ENCODE results near the gene DAPK1. TPM values are rescaled to one million over a fixed set of nuclear protein-coding genes. Genes with fewer than 3 reads are reported as not detected.

DAPK1 gene
- polyA plus RNA-seq, 1 of the 3 experiments (the other 2 are of a cell fraction) = 0.61 TPM

DNA sequence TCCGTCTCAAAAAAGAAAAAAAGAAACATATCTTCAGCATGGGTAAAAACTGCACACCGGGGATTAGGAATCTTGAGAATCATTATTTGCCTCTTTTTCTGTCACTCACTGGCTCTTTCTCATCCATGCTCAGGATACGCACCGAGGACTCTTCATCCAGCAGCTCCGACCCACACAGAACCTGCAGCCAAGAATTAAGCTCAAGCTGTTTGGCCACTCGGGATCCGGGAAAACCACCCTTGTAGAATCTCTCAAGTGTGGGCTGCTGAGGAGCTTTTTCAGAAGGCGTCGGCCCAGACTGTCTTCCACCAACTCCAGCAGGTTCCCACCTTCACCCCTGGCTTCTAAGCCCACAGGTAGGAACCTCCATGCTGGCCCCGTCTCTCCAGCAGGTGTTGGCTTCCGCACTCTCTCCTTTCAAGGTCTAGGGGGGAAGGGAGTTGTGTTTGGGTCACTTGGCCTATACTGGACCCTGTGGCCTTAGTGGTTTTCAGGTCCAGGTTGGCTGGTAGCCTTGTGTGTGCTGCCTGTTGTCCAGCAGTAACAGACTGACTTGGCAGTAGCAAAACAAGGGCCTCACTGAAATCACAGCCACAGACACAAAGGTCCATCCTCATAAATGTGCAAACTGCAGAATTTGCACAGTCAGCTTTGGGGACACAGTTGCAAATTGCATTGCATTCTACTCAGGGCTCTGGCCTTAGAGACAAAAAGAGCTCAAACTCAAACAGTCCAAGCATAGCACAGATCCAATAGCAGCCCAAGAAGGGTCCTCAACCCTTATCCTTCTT is 183.8 kb downstream of the DAPK1 start:
- no peak overlapping the region for H3K9ac ChIP-seq
- H3K4me1 ChIP-seq (ENCODE audit: control insufficient read depth in 1 of 2, insufficient read depth in 2 of 2, low read depth in 1 of 2, low read length in 1 of 2) = no peaks in the 10 kb centered on the region; a peak in 1 of 4 replicates
- DNase-seq = no peak
- H3K9me2 ChIP-seq = no peaks in the 10 kb centered on the region
- no peaks in the 10 kb centered on the region for H3K9me3 ChIP-seq
- H3F3A ChIP-seq (replicated peaks; ENCODE audit: insufficient read depth) = no peaks in the 10 kb centered on the region
- H3K27ac ChIP-seq (ENCODE audit: low read depth in 2 of 2, low read length in 1 of 2) = no peak overlapping the region
- no peak overlapping the region for H2AFZ ChIP-seq (ENCODE audit: low read depth)
- no peaks in the 10 kb centered on the region for H3K27me3 ChIP-seq (ENCODE audit: insufficient read depth)
- no peak overlapping the region for H3K4me3 ChIP-seq (ENCODE audit: low read depth in 2 of 2, low read length in 1 of 2)
- POLR2A ChIA-PET = no interaction called here
- WGBS (ENCODE audit: low lambda C conversion rate) = 83% methylated on average over 11 of the region's 11 CpGs
- TF ChIP-seq TCF12 (IDR thresholded peaks at IDR 0.05) = no peak
- TF ChIP-seq EP300 (IDR thresholded peaks at IDR 0.05; ENCODE audit: borderline replicate concordance in 1 of 2, low read depth in 1 of 2, low read length in 1 of 2) = no peak
- TF ChIP-seq USF1 (IDR thresholded peaks at IDR 0.05; ENCODE audit: borderline replicate concordance, low read depth) = no peak
- no peak for TF ChIP-seq FOXJ3 (CRISPR knock-in tag; IDR thresholded peaks at IDR 0.05)
- TF ChIP-seq GABPA (IDR thresholded peaks at IDR 0.05; ENCODE audit: low read depth) = no peak
- TF ChIP-seq RAD21 (IDR thresholded peaks at IDR 0.05; ENCODE audit: low read length) = no peak
- no peak for TF ChIP-seq FOSL2 (IDR thresholded peaks at IDR 0.05; ENCODE audit: borderline replicate concordance, low read depth)
- TF ChIP-seq, protein P1, sequence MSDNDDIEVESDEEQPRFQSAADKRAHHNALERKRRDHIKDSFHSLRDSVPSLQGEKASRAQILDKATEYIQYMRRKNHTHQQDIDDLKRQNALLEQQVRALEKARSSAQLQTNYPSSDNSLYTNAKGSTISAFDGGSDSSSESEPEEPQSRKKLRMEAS (IDR thresholded peaks at IDR 0.05; ENCODE audit: low read depth) = no peak
- no peak for TF ChIP-seq USF2 (IDR thresholded peaks at IDR 0.05; ENCODE audit: borderline replicate concordance, low read depth, low read length)
- no peak for TF ChIP-seq RFX5 (IDR thresholded peaks at IDR 0.05; ENCODE audit: low read length)
- no peak for TF ChIP-seq JUND (IDR thresholded peaks at IDR 0.05)
- no peak for TF ChIP-seq MEF2A (IDR thresholded peaks at IDR 0.05; ENCODE audit: borderline replicate concordance, low read depth)
- H3K4me2 ChIP-seq = no peak overlapping the region
- no peaks in the 10 kb centered on the region for H3K79me2 ChIP-seq (ENCODE audit: insufficient read depth)
- no peaks in the 10 kb centered on the region for H3K36me3 ChIP-seq (replicated peaks in 1 of 2; ENCODE audit: control insufficient read depth in 1 of 2, insufficient read depth in 2 of 2, low read length in 1 of 2)
- H4K20me1 ChIP-seq (ENCODE audit: insufficient read depth) = no peaks in the 10 kb centered on the region
- CTCF ChIA-PET = interaction anchor here (1.4 to 5.0 kb wide), 2 partner anchors 130 to 132 kb away, joined by 3 to 29 read pairs; no protein-coding TSS in a partner anchor

- ChIA-PET CTCF (interaction anchor here (1.4 to 3.3 kb wide), 2 partner anchors 19 to 131 kb away, joined by 3 to 12 read pairs; no protein-coding TSS in a partner anchor), POLR2A (no interaction called here)
- Histone ChIP-seq H3K9ac (no peak overlapping the region), H3K4me2 (no peak overlapping the region), H3K4me1 (ENCODE audit: control insufficient read depth in 1 of 2, insufficient read depth in 2 of 2, low read depth in 1 of 2, low read length in 1 of 2) (no peaks in the 10 kb centered on the region; a peak in 1 of 4 replicates), H3K27me3 (ENCODE audit: insufficient read depth) (no peaks in the 10 kb centered on the region), H3F3A (replicated peaks; ENCODE audit: insufficient read depth) (no peaks in the 10 kb centered on the region), H3K9me2 (no peaks in the 10 kb centered on the region), H3K79me2 (ENCODE audit: insufficient read depth) (no peaks in the 10 kb centered on the region), H3K9me3 (no peaks in the 10 kb centered on the region), H3K4me3 (ENCODE audit: low read depth in 2 of 2, low read length in 1 of 2) (no peak overlapping the region), H4K20me1 (ENCODE audit: insufficient read depth) (no peaks in the 10 kb centered on the region), H3K36me3 (replicated peaks in 1 of 2; ENCODE audit: control insufficient read depth in 1 of 2, insufficient read depth in 2 of 2, low read length in 1 of 2) (no peaks in the 10 kb centered on the region), H3K27ac (ENCODE audit: low read depth in 2 of 2, low read length in 1 of 2) (no peak overlapping the region), H2AFZ (ENCODE audit: low read depth) (no peak overlapping the region)
- WGBS (ENCODE audit: low lambda C conversion rate) = 51% methylated on average over 4 of the region's 4 CpGs
- DNase-seq = no peak
- TF ChIP-seq RXRA (IDR thresholded peaks at IDR 0.05; ENCODE audit: borderline replicate concordance, low read depth) (no peak), SIN3A (IDR thresholded peaks at IDR 0.05; ENCODE audit: borderline replicate concordance, low read depth, low read length) (no peak), FOXM1 (IDR thresholded peaks at IDR 0.05; ENCODE audit: low read depth) (no peak), RAD21 (IDR thresholded peaks at IDR 0.05; ENCODE audit: low read length) (no peak), NRF1 (IDR thresholded peaks at IDR 0.05; ENCODE audit: low read depth, low read length) (no peak), EZH2phosphoT487 (IDR thresholded peaks at IDR 0.05; ENCODE audit: borderline replicate concordance, low read depth) (no peak), EP300 (IDR thresholded peaks at IDR 0.05; ENCODE audit: borderline replicate concordance in 1 of 2, low read depth in 1 of 2, low read length in 1 of 2) (no peak), NFIC (IDR thresholded peaks at IDR 0.05; ENCODE audit: borderline replicate concordance) (no peak), JUND (IDR thresholded peaks at IDR 0.05) (no peak), GABPA (IDR thresholded peaks at IDR 0.05; ENCODE audit: low read depth) (no peak), GATA2 (CRISPR knock-in tag; IDR thresholded peaks at IDR 0.05) (no peak)
- TF ChIP-seq, protein P2, sequence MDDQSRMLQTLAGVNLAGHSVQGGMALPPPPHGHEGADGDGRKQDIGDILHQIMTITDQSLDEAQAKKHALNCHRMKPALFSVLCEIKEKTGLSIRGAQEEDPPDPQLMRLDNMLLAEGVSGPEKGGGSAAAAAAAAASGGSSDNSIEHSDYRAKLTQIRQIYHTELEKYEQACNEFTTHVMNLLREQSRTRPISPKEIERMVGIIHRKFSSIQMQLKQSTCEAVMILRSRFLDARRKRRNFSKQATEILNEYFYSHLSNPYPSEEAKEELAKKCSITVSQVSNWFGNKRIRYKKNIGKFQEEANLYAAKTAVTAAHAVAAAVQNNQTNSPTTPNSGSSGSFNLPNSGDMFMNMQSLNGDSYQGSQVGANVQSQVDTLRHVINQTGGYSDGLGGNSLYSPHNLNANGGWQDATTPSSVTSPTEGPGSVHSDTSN (IDR thresholded peaks at IDR 0.05) = no peak
- TF ChIP-seq, protein P3, sequence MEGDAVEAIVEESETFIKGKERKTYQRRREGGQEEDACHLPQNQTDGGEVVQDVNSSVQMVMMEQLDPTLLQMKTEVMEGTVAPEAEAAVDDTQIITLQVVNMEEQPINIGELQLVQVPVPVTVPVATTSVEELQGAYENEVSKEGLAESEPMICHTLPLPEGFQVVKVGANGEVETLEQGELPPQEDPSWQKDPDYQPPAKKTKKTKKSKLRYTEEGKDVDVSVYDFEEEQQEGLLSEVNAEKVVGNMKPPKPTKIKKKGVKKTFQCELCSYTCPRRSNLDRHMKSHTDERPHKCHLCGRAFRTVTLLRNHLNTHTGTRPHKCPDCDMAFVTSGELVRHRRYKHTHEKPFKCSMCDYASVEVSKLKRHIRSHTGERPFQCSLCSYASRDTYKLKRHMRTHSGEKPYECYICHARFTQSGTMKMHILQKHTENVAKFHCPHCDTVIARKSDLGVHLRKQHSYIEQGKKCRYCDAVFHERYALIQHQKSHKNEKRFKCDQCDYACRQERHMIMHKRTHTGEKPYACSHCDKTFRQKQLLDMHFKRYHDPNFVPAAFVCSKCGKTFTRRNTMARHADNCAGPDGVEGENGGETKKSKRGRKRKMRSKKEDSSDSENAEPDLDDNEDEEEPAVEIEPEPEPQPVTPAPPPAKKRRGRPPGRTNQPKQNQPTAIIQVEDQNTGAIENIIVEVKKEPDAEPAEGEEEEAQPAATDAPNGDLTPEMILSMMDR (IDR thresholded peaks at IDR 0.05) = no peak
- TF ChIP-seq, protein P4, sequence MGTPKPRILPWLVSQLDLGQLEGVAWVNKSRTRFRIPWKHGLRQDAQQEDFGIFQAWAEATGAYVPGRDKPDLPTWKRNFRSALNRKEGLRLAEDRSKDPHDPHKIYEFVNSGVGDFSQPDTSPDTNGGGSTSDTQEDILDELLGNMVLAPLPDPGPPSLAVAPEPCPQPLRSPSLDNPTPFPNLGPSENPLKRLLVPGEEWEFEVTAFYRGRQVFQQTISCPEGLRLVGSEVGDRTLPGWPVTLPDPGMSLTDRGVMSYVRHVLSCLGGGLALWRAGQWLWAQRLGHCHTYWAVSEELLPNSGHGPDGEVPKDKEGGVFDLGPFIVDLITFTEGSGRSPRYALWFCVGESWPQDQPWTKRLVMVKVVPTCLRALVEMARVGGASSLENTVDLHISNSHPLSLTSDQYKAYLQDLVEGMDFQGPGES (IDR thresholded peaks at IDR 0.05; ENCODE audit: low read depth, low read length) = no peak
Measured at GRCh38 chr9:87682085-87682484, 184.4 kb downstream of the DAPK1 start.

Measured in SK-N-SH (cell line).